ENCODE data around the gene HOOK1. TPM values are rescaled to one million over a fixed set of nuclear protein-coding genes. Genes with fewer than 3 reads are reported as not detected.

HOOK1 gene
- total RNA-seq, 1 experiment from 2014 or later = 42.0 TPM

- H3K4me1 Mint-ChIP-seq = peaks cover 6 to 11% of the 10 kb centered on the region in 2 experiments
- no peak overlapping the region for H3K27ac Mint-ChIP-seq
- Histone ChIP-seq H3K9ac (ENCODE audit: extremely low read depth, insufficient read length, low read length) (no peak overlapping the region), H3K4ac (ENCODE audit: low read depth, low read length) (no peak overlapping the region), H3K23me2 (ENCODE audit: insufficient read length, low read depth, low read length, poor library complexity, severe bottlenecking) (no peaks in the 10 kb centered on the region), H3K18ac (ENCODE audit: insufficient read length, low read depth, low read length) (no peak overlapping the region), H2BK20ac (ENCODE audit: low read depth, low read length, poor library complexity, severe bottlenecking) (no peak overlapping the region), H2AFZ (ENCODE audit: low read length) (no peak overlapping the region), H3K27me3 (ENCODE audit: insufficient read depth, low read length) (no peaks in the 10 kb centered on the region), H2AK5ac (ENCODE audit: insufficient read length, low read length) (no peak overlapping the region), H3K79me2 (ENCODE audit: insufficient read depth, low read length) (no peaks in the 10 kb centered on the region), H4K20me1 (ENCODE audit: control insufficient read depth, insufficient read depth, insufficient read length) (no peaks in the 10 kb centered on the region), H3K23ac (ENCODE audit: insufficient read length, low read depth, low read length) (no peak overlapping the region), H3K27ac (ENCODE audit: insufficient read length, low read depth, low read length) (no peak overlapping the region), H3K4me1 (ENCODE audit: insufficient read depth, low read length) (no peaks in the 10 kb centered on the region), H2BK15ac (ENCODE audit: low read depth, low read length) (no peak overlapping the region), H4K91ac (ENCODE audit: insufficient read length, low read depth, low read length) (no peak overlapping the region), H2BK12ac (ENCODE audit: insufficient read length, low read depth, low read length) (no peak overlapping the region), H3K4me2 (ENCODE audit: insufficient read depth, insufficient read length, low read length) (no peak overlapping the region), H4K8ac (replicated peaks; ENCODE audit: insufficient read length, low read depth, low read length) (no peak overlapping the region), H3T11ph (ENCODE audit: low read length) (no peak overlapping the region), H3K14ac (ENCODE audit: insufficient read depth, low read length) (no peak overlapping the region), H2BK120ac (ENCODE audit: low read depth, low read length, poor library complexity, severe bottlenecking) (no peak overlapping the region), H2BK5ac (ENCODE audit: insufficient read length, low read length) (no peak overlapping the region), H3K79me1 (ENCODE audit: insufficient read depth, low read depth, low read length, poor library complexity, severe bottlenecking) (no peaks in the 10 kb centered on the region), H3K9me3 (ENCODE audit: control insufficient read depth, low read depth, low read length) (no peaks in the 10 kb centered on the region), H3K56ac (ENCODE audit: insufficient read length, low read depth, low read length) (no peak overlapping the region), H4K5ac (ENCODE audit: insufficient read length, low read depth, low read length) (no peak overlapping the region)
- WGBS (ENCODE audit: extremely low coverage, insufficient read length, low lambda C conversion rate) = no CpG with 5 or more reads among the region's 3 CpGs
- H3K9me3 Mint-ChIP-seq = no peaks in the 10 kb centered on the region
- no peaks in the 10 kb centered on the region for H3K36me3 Mint-ChIP-seq (ENCODE audit: insufficient read depth in 1 of 3, low read depth in 3 of 3)
- H3K27me3 Mint-ChIP-seq (ENCODE audit: low read depth) = no peaks in the 10 kb centered on the region
- H3K4me3 Mint-ChIP-seq = no peak overlapping the region
- no peak for DNase-seq
- TF ChIP-seq, protein P1, sequence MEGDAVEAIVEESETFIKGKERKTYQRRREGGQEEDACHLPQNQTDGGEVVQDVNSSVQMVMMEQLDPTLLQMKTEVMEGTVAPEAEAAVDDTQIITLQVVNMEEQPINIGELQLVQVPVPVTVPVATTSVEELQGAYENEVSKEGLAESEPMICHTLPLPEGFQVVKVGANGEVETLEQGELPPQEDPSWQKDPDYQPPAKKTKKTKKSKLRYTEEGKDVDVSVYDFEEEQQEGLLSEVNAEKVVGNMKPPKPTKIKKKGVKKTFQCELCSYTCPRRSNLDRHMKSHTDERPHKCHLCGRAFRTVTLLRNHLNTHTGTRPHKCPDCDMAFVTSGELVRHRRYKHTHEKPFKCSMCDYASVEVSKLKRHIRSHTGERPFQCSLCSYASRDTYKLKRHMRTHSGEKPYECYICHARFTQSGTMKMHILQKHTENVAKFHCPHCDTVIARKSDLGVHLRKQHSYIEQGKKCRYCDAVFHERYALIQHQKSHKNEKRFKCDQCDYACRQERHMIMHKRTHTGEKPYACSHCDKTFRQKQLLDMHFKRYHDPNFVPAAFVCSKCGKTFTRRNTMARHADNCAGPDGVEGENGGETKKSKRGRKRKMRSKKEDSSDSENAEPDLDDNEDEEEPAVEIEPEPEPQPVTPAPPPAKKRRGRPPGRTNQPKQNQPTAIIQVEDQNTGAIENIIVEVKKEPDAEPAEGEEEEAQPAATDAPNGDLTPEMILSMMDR (conservative IDR thresholded peaks at IDR 0.05) = no peak
Measured at GRCh38 chr1:59771361-59771760, 43.4 kb upstream of the HOOK1 start.

Data from H9 (cell line).